Vagina (tissue), 2 donors: ENCODE measurements around the gene NRSN1.

Source experiments
- CTCF ChIP-seq, 3 experiments: fragments of 450-650 bp in 2 of 3; fragments of 200-600 bp in 1 of 3; sonication (generic) in 1 of 3; IDR thresholded peaks; one replicate each; pipeline ENCODE4 v1.5.1; 2017 to 2019; ENCODE audit warnings: antibody characterized with exemption in 3 of 3, mild to moderate bottlenecking in 2 of 3, moderate library complexity in 2 of 3
- POLR2A ChIP-seq, 2 donors: fragments of 450-650 bp; IDR thresholded peaks; one replicate each; pipeline ENCODE4 v1.6.1; 2017; ENCODE audit warnings: antibody characterized with exemption in 2 of 2, mild to moderate bottlenecking in 2 of 2, moderate library complexity in 2 of 2

- TF ChIP-seq CTCF (IDR thresholded peaks at IDR 0.05) (no peak), POLR2A (IDR thresholded peaks at IDR 0.05) (no peak)
Observed at GRCh38 chr6:24107294-24107693, 18.7 kb upstream of the NRSN1 start.
